A549 treated with ZK216348 at 1 μM for 4 hours (cell line): Measurements from ENCODE around the gene TRIP6. TPM values are rescaled to one million over a fixed set of nuclear protein-coding genes. Genes with fewer than 3 reads are reported as not detected.

Experiments used
- total RNA-seq: library from RNA; stranded (reverse); fragments of 200-300 nt; extraction: Qiagen RNA extraction; gene quantifications from 5 replicates; pipeline ENCODE4 v1.2.3, GENCODE V29; 2022; ENCODE audit warnings: low read depth

Gene TRIP6, protein sequence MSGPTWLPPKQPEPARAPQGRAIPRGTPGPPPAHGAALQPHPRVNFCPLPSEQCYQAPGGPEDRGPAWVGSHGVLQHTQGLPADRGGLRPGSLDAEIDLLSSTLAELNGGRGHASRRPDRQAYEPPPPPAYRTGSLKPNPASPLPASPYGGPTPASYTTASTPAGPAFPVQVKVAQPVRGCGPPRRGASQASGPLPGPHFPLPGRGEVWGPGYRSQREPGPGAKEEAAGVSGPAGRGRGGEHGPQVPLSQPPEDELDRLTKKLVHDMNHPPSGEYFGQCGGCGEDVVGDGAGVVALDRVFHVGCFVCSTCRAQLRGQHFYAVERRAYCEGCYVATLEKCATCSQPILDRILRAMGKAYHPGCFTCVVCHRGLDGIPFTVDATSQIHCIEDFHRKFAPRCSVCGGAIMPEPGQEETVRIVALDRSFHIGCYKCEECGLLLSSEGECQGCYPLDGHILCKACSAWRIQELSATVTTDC
- 32.3 to 58.6 TPM (median 53.9 TPM) in 5 replicates for total RNA-seq

GRCh38 chr7:100867040-100867775 lies at the start of gene TRIP6:
TSS of gene TRIP6 (plus strand) at chr7:100867387. CDS start at chr7:100867498, 111 bp downstream.

GRCh38 chr7:100827330-100828226 lies 39.6 kb upstream of the TRIP6 start, which contains the start of gene EPHB4:
TSS of gene EPHB4 (minus strand) at chr7:100827523. CDS start at chr7:100827030, 493 bp downstream.

GRCh38 chr7:100852048-100852872 lies 14.9 kb upstream of the TRIP6 start, which contains the start of gene SLC12A9:
TSS of gene SLC12A9 (plus strand) at chr7:100852713. CDS start at chr7:100854198, 1,485 bp downstream.

DNA sequence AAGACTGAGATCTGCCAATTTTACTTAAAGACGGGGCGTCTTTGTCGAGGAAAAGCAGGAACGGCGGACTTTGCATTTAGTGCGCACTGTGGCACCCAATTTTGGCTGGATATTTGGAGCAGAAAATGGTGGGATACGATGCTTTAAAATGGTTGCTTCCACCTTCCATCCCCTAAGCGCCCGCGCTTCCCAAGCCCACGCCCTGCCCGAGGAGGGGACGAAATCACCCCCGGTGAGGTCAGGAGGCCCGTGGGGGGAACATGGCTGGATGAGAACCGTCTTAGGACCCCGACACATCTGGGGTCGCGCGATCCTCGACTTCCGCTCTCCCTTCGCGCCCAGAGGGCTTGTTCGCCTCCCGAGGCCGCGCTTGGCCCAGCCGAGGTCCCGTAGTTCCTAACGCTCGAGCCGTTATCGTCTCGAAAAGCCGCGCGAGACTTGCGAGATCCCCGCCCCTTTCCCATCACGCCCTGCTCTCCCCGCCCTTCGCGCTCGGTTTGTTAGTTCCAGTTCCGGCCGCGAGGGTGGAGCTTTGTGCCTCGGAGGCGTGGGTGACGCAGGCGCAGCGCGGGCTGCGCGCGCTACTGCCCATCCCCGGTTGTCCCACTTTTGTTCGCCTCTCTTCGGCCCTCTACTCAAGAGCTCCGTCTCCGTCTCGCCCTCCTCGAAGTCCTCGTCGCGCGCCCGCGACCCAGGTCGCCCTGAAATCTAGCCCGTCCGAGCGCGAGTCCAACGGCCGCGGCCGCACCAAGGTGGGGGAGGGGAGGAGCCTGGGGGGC lies 7.6 kb downstream of the TRIP6 start, which contains the start of gene SRRT:
Gene SRRT (plus strand): TSS at position 527 of the 779 bp plus-strand sequence. CDS start 488 bp downstream, outside the sequence.

DNA sequence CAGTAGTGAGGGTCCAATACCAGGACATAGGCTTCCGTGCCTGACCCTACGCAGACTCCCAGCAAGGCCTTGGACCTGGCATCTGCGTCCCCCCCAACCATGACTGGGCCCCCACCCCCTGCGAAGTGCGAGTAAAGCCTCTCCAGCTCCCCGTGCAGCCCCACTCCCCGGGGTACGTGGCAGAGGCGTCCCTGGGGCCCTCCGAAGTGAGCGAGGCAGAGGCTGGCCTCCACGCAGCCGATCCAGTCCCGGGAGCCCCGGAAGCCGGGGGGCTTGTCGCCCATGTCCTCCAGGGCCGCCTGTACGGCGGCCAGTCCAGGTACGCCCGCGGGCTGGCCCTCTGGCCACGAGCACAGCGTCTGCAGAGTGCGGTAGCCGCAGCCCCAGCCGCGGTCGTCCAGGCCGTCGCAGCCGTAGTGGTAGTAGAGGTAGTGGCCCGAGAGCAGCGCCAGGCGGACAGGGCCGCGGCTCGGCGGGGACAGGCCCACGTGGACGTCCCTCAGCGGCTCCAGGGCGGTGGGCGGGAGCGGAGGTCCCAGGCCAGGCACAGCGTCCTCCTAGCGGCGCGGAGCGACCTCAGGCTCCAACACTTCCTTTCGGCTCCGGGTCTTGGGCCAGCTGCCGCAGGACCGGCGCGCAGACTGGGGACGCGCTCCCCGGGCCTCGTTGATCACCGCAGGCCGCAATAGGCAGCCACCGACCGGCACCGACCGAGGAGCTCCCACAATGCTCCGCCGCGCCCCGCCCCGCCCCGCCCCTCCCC lies 22.0 kb downstream of the TRIP6 start, which contains the start of gene UFSP1:
Gene UFSP1 (minus strand): TSS at position 728 of the 763 bp plus-strand sequence. CDS start 444 bp downstream, at position 284.

DNA sequence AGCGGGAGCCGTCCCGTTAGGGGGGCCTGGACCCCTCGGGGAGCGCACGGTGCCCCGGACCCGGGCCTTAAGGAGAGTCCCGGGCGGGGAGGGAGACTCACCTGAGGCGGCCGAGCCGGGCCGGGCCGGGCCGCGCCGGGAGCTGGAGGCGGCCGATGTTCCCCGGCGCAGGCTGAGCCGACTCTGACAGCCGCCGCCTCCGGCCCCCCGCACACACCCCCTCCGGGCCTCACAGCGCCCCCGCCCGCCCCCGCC lies 28.4 kb downstream of the TRIP6 start, which contains the start of gene ACHE:
Gene ACHE (minus strand): TSS at position 188 of the 255 bp plus-strand sequence. CDS start 1,656 bp downstream, outside the sequence.

Other genes with a start within 250 kb of the TRIP6 start
- gene TFR2, start 225.8 kb upstream of the TRIP6 start, total RNA-seq = 1.6 to 3.1 TPM (median 2.5 TPM) in 5 replicates
- gene ACTL6B, start 210.9 kb upstream of the TRIP6 start, total RNA-seq = not detected in 5 replicates
- 129 to 274 TPM (median 259 TPM) in 5 replicates for gene GNB2, start 193.6 kb upstream of the TRIP6 start, total RNA-seq
- 11.2 to 23.3 TPM (median 20.1 TPM) in 5 replicates for gene GIGYF1, start 173.1 kb upstream of the TRIP6 start, total RNA-seq
- gene POP7, start 161.3 kb upstream of the TRIP6 start, total RNA-seq = 57.9 to 103 TPM (median 95.3 TPM) in 5 replicates
- not detected in 5 replicates for gene EPO, start 146.9 kb upstream of the TRIP6 start, total RNA-seq
- gene ZAN, start 133.8 kb upstream of the TRIP6 start, total RNA-seq = not detected in 5 replicates
- 27.8 to 48.1 TPM (median 47.4 TPM) in 5 replicates for gene EPHB4, start 39.9 kb upstream of the TRIP6 start, total RNA-seq
- 8.7 to 17.2 TPM (median 14.1 TPM) in 5 replicates for gene SLC12A9, start 14.7 kb upstream of the TRIP6 start, total RNA-seq
- 120 to 157 TPM (median 149 TPM) in 5 replicates for gene SRRT, start 7.7 kb downstream of the TRIP6 start, total RNA-seq
- gene UFSP1, start 22.3 kb downstream of the TRIP6 start, total RNA-seq = 3.1 to 6.4 TPM (median 5.6 TPM) in 5 replicates
- 1.4 to 3.7 TPM (median 3.6 TPM) in 5 replicates for gene ACHE, start 28.5 kb downstream of the TRIP6 start, total RNA-seq
- 9.8 to 23.5 TPM (median 22.0 TPM) in 5 replicates for gene MUC3A, start 82.1 kb downstream of the TRIP6 start, total RNA-seq
- gene MUC12, start 102.2 kb downstream of the TRIP6 start, total RNA-seq = 10.8 to 20.4 TPM (median 16.4 TPM) in 5 replicates
- 0.01 to 0.30 TPM (median 0.02 TPM) in 5 replicates for gene MUC17, start 152.7 kb downstream of the TRIP6 start, total RNA-seq
- gene TRIM56, start 218.1 kb downstream of the TRIP6 start, total RNA-seq = 8.6 to 18.6 TPM (median 14.5 TPM) in 5 replicates